NCI-H2171 (cell line): ENCODE measurements around the gene TMEM217.

Experiments used
- DNase-seq: peaks from one replicate; lab custom pipeline; 2025; lab: John Stamatoyannopoulos, UW

Gene TMEM217

DNA sequence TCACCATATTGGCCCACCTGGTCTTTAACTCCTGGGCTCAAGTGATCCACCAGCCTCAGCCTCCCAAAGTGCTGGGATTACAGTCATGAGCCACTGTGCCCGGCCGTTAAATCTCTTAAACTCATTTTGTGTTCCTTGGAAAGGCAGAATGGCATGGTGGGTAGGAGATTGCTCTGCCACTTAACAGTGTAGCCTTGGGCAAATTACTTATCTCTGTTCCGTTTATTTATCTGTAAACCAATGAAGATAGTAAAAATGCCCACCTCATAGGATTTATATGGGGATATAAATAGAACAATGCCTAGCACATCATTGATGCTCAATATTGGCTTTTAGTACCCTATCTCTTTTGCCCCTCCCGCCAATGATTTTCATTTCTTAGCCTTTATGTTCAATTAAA, 95.2 kb downstream of the TMEM217 start:
- DNase-seq, result no peak
